Endothelial cell of umbilical vein (primary cell): ENCODE results near the gene CD207. TPM values are rescaled to one million over a fixed set of nuclear protein-coding genes. Genes with fewer than 3 reads are reported as not detected.

Source experiments
- BruUV-seq: library from RNA; stranded (reverse); fragments of 400-500 nt; replicated peaks from 2 replicates; lab custom pipeline; 2021; lab: Mats Ljungman, UMichigan
- CTCF ChIA-PET: fragments of 300-600, 350-600 bp; sonication (Branson Sonifier 250); formaldehyde crosslinking; loops from one replicate; lab custom pipeline; 2021; ENCODE audit warnings: antibody characterized with exemption, inconsistent platforms; lab: Charles Lee
- POLR2A ChIA-PET: fragments of 300-600, 350-600 bp; sonication (Branson Sonifier 250); formaldehyde crosslinking; loops from one replicate; lab custom pipeline; 2021; ENCODE audit warnings: antibody characterized with exemption, inconsistent platforms; lab: Charles Lee
- DNase-seq: peaks from one replicate; pipeline ENCODE4 v3.0.0-alpha.2; 2011; ENCODE audit warnings: low read depth, low spot score
- FAIRE-seq: peaks from 2 replicates; lab custom pipeline; 2011; peaks lifted over from hg19 to GRCh38; lab: Jason Lieb, UNC
- H2AFZ ChIP-seq: 2 replicates; pipeline ENCODE4 v1.6.0; 2012; ENCODE audit warnings: low read depth, low read length, control low read depth, inconsistent platforms
- H3K27ac ChIP-seq: 2 replicates; pipeline ENCODE4 v1.5.1; 2011; ENCODE audit warnings: low read depth, mild to moderate bottlenecking, control low read depth, low read length, moderate library complexity; ENCODE audit not compliant: insufficient read depth
- H3K27me3 ChIP-seq, 2 experiments: 2 replicates each; pipeline versions ENCODE4 v1.6.0 to v1.6.1; 2011; ENCODE audit warnings: low read length in 2 of 2, mixed read lengths in 1 of 2; ENCODE audit not compliant: control insufficient read depth in 2 of 2, insufficient read depth in 2 of 2
- H3K36me3 ChIP-seq, 2 experiments: 2 replicates in 1 of 2; 3 replicates in 1 of 2; pipeline ENCODE4 v1.5.1; 2011; ENCODE audit warnings: low read length in 2 of 2, mild to moderate bottlenecking in 1 of 2, moderate library complexity in 1 of 2; ENCODE audit not compliant: control insufficient read depth in 2 of 2, insufficient read depth in 2 of 2; ENCODE audit errors: extremely low read depth in 1 of 2
- H3K4me1 ChIP-seq: 3 replicates; pipeline ENCODE4 v1.5.1; 2011; ENCODE audit warnings: mild to moderate bottlenecking, low read length; ENCODE audit not compliant: control insufficient read depth, insufficient read depth; ENCODE audit errors: extremely low read depth
- H3K4me2 ChIP-seq: 2 replicates; pipeline ENCODE4 v1.6.1; 2011; ENCODE audit warnings: low read length, control low read depth, mixed read lengths; ENCODE audit not compliant: insufficient read depth
- H3K4me3 ChIP-seq, 3 experiments: fragments of 200-600 bp in 1 of 3; sonication (generic), shearing (Covaris generic) in 1 of 3; replicated peaks in 1 of 3; 2 replicates each; pipeline ENCODE4 v1.5.1; 2011 to 2016; ENCODE audit warnings: control low read depth in 3 of 3, low read length in 3 of 3, mild to moderate bottlenecking in 2 of 3, inconsistent platforms in 1 of 3, low read depth in 1 of 3, moderate library complexity in 1 of 3; ENCODE audit not compliant: insufficient read depth in 1 of 3
- H3K79me2 ChIP-seq: 2 replicates; pipeline ENCODE4 v1.6.0; 2012; ENCODE audit warnings: low read length, inconsistent platforms; ENCODE audit not compliant: control insufficient read depth, insufficient read depth
- H3K9ac ChIP-seq: replicated peaks from 2 replicates; pipeline ENCODE3; 2011; ENCODE audit warnings: low read length, control low read depth; ENCODE audit not compliant: insufficient read depth; ENCODE audit errors: extremely low read depth
- H3K9me1 ChIP-seq: replicated peaks from 3 replicates; pipeline ENCODE4 v1.6.0; 2011; ENCODE audit warnings: mild to moderate bottlenecking, low read length; ENCODE audit not compliant: control insufficient read depth, insufficient read depth; ENCODE audit errors: extremely low read depth
- H3K9me3 ChIP-seq: replicated peaks from 2 replicates; pipeline ENCODE4 v1.5.1; 2012; ENCODE audit warnings: low read length, inconsistent platforms; ENCODE audit not compliant: control insufficient read depth, insufficient read depth
- H4K20me1 ChIP-seq: replicated peaks from 2 replicates; pipeline ENCODE3; 2011; ENCODE audit warnings: mild to moderate bottlenecking, low read length; ENCODE audit not compliant: control insufficient read depth, insufficient read depth; ENCODE audit errors: extremely low read depth
- EZH2 ChIP-seq: IDR thresholded peaks from 2 replicates; pipeline ENCODE4 v1.6.1; 2012; ENCODE audit warnings: borderline replicate concordance, low read depth, mild to moderate bottlenecking, moderate library complexity, low read length, inconsistent platforms; ENCODE audit not compliant: severe bottlenecking
- FOS ChIP-seq: IDR thresholded peaks from 2 replicates; pipeline ENCODE4 v1.6.1; 2011; ENCODE audit warnings: mild to moderate bottlenecking, low read length, moderate library complexity, borderline replicate concordance; ENCODE audit not compliant: insufficient read depth
- GATA2 ChIP-seq: IDR thresholded peaks from 2 replicates; pipeline ENCODE4 v1.7.0; 2011; ENCODE audit warnings: low read depth, mild to moderate bottlenecking, moderate library complexity, mixed read lengths, low read length; ENCODE audit not compliant: insufficient read length, insufficient read depth
- JUN ChIP-seq: IDR thresholded peaks from 2 replicates; pipeline ENCODE4 v1.6.1; 2011; ENCODE audit warnings: borderline replicate concordance, low read depth; ENCODE audit not compliant: insufficient read length, insufficient read depth
- MAX ChIP-seq: IDR thresholded peaks from 2 replicates; pipeline ENCODE4 v1.6.1; 2011; ENCODE audit not compliant: insufficient read depth, insufficient read length
- MYC ChIP-seq: IDR thresholded peaks from one replicate; pipeline ENCODE4 v1.6.1; 2011; ENCODE audit warnings: mild to moderate bottlenecking, low read depth, low read length
- POLR2A ChIP-seq: IDR thresholded peaks from 2 replicates; pipeline ENCODE4 v1.6.1; 2012; ENCODE audit warnings: low read depth, mild to moderate bottlenecking, control low read depth, low read length
- POLR2AphosphoS5 ChIP-seq: IDR thresholded peaks from 2 replicates; pipeline ENCODE4 v1.6.1; 2012; ENCODE audit warnings: low read depth, mild to moderate bottlenecking, control low read depth, low read length, moderate library complexity; ENCODE audit not compliant: insufficient read depth
- dilution Hi-C: fragments of 300-500 bp; cut with MboI; formaldehyde crosslinking; loops from one replicate; pipeline ENCODE4 v1.15.0; 2019; ENCODE audit warnings: low sequenced_read_pairs; ENCODE audit not compliant: extremely low pct_ligation_motif_present
- intact Hi-C: fragments of 100-400 bp; cut with micrococcal nuclease; formaldehyde crosslinking; loops from one replicate; pipeline ENCODE4 v1.10.0; 2022
- polyA plus RNA-seq, 4 experiments: library from polyadenylated mRNA; depleted of rRNA in 3 of 4; stranded (reverse) in 3 of 4; unstranded in 1 of 4; fragments of >200 nt; gene quantifications; 2 replicates each; pipeline versions ENCODE4 v1.2.1 to v1.2.3, GENCODE V29; 2011 to 2012; ENCODE audit warnings: missing spikeins in 1 of 4
- total RNA-seq: library from RNA; stranded (reverse); gene quantifications from 2 replicates; pipeline ENCODE4 v1.2.3, GENCODE V29; 2021
- TF ChIP-seq, protein P1 (sequence below), 2 donors: IDR thresholded peaks; 1 replicate in 1 of 2; 2 replicates in 1 of 2; pipeline ENCODE4 v1.5.1; 2011; ENCODE audit warnings: low read length in 2 of 2, mild to moderate bottlenecking in 2 of 2, moderate library complexity in 2 of 2, control low read depth in 1 of 2, inconsistent platforms in 1 of 2, low read depth in 1 of 2; ENCODE audit not compliant: insufficient read depth in 1 of 2; ENCODE audit errors: extremely low read depth in 1 of 2

The CD207 gene
- total and polyA plus RNA-seq, 2 donors (not counting 3 experiments of a cell fraction or from before 2014, with no cell fraction given): not detected

DNA sequence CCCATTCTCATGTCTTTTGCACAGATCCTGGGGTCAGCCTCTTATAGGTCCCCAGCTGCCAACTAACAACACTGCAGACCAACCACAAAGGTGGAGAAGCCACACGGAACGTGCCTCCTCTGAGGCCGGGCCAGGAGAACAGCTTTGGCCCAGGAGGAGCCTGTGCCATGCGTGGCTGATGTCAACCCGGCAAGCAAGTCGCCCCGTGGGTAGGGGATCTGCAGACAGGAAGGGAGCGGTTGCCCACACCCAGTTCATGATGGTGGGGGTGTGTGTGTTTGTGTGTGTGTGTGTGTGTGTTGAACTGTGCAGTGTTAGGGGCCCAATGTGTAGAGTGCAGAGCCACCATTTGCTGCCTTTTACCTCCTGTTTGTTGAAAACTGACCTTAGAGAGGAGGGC is 12.8 kb downstream of the CD207 start:
- Histone ChIP-seq H3K79me2 (no peaks in the 10 kb centered on the region), H3K4me2 (no peak overlapping the region), H3K4me3 (no peak overlapping the region), H3K4me1 (no peaks in the 10 kb centered on the region), H3K27me3 (no peaks in the 10 kb centered on the region), H3K27ac (no peak overlapping the region), H3K9me1 (no peaks in the 10 kb centered on the region), H3K36me3 (no peaks in the 10 kb centered on the region), H4K20me1 (no peaks in the 10 kb centered on the region), H3K9me3 (no peaks in the 10 kb centered on the region), H2AFZ (no peak overlapping the region), H3K9ac (no peak overlapping the region)
- no TSS peak for BruUV-seq
- CTCF ChIA-PET: no interaction called here
- TF ChIP-seq JUN: no peak
- TF ChIP-seq POLR2A: no peak
- no peak for TF ChIP-seq MYC
- FAIRE-seq (no peak), DNase-seq (no peak)
- POLR2A ChIA-PET: no interaction called here
- intact Hi-C loops (no loop called here), dilution Hi-C loops (no loop called here)

DNA sequence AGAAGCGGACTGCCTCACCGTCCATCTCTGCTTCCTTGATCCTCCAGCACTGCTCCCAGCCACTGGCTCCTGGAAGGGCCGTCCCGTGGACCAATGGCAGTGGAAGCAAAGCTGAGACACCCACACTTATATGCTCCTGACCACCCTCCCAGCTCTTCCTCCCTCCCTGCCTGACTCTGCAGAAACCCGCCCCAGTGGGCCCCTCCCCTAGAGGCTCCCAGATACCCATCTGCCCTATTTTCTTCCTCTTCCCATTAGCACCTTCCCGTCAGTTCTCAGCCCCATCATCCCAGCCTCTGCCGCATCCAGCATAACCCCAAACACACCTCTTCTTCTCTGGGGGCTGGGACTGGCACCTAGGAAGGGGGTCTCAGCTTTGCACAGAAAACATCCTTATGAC is 15.1 kb downstream of the CD207 start, which contains the start of gene CLEC4F:
CLEC4F (minus strand) TSS at position 101 of the 400 bp plus-strand sequence; CDS start at position 25, 76 bp downstream.
- BruUV-seq: no TSS peak
- Histone ChIP-seq H4K20me1 (no peaks in the 10 kb centered on the region), H3K27me3 (peaks cover 5 to 14% of the 10 kb centered on the region in 2 experiments), H2AFZ (no peak within 1 kb of the TSS), H3K4me1 (no peaks in the 10 kb centered on the region), H3K36me3 (no peaks in the 10 kb centered on the region), H3K9me1 (no peaks in the 10 kb centered on the region), H3K4me2 (no peak within 1 kb of the TSS), H3K27ac (no peak within 1 kb of the TSS), H3K79me2 (no peaks in the 10 kb centered on the region), H3K9me3 (no peaks in the 10 kb centered on the region), H3K9ac (no peak within 1 kb of the TSS), H3K4me3 (no peak within 1 kb of the TSS)
- DNase-seq (no peak), FAIRE-seq (no peak)
- ChIA-PET POLR2A (no interaction called here), CTCF (interaction anchor here (1.6 kb wide), 1 partner anchor 128 kb away, joined by 5 read pairs; no protein-coding TSS in a partner anchor)
- intact Hi-C loops: no loop called here
- TF ChIP-seq, protein P1, sequence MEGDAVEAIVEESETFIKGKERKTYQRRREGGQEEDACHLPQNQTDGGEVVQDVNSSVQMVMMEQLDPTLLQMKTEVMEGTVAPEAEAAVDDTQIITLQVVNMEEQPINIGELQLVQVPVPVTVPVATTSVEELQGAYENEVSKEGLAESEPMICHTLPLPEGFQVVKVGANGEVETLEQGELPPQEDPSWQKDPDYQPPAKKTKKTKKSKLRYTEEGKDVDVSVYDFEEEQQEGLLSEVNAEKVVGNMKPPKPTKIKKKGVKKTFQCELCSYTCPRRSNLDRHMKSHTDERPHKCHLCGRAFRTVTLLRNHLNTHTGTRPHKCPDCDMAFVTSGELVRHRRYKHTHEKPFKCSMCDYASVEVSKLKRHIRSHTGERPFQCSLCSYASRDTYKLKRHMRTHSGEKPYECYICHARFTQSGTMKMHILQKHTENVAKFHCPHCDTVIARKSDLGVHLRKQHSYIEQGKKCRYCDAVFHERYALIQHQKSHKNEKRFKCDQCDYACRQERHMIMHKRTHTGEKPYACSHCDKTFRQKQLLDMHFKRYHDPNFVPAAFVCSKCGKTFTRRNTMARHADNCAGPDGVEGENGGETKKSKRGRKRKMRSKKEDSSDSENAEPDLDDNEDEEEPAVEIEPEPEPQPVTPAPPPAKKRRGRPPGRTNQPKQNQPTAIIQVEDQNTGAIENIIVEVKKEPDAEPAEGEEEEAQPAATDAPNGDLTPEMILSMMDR (IDR thresholded peaks at IDR 0.05; ENCODE audit: extremely low read depth in 1 of 2, insufficient read depth in 1 of 2, low read depth in 1 of 2, low read length in 2 of 2): no peak
- TF ChIP-seq JUN (no peak), POLR2AphosphoS5 (no peak), EZH2 (no peak), POLR2A (no peak), FOS (no peak), MAX (no peak), GATA2 (no peak), MYC (no peak)
- dilution Hi-C loops: no loop called here
